Astrocyte (in vitro differentiated cells and primary cell): ENCODE measurements around the gene XIRP1. TPM values are rescaled to one million over a fixed set of nuclear protein-coding genes. Genes with fewer than 3 reads are reported as not detected.
A peak's percentile ranks its signal among the peaks of the same experiment; 100 is the strongest.

ENCODE experiments used
- DNase-seq: peaks from one replicate; pipeline ENCODE4 v3.0.0-alpha.2; 2010; ENCODE audit warnings: low read depth
- FAIRE-seq: peaks from 2 replicates; lab custom pipeline; 2011; peaks lifted over from hg19 to GRCh38; lab: Jason Lieb, UNC
- H2AFZ ChIP-seq: 2 replicates; pipeline ENCODE4 v1.6.0; 2012; ENCODE audit warnings: low read depth, low read length, inconsistent platforms
- H3K27ac ChIP-seq: 2 replicates; pipeline ENCODE4 v1.5.1; 2011; ENCODE audit warnings: low read depth, low read length, inconsistent platforms
- H3K27me3 ChIP-seq: 2 replicates; pipeline ENCODE4 v1.6.0; 2011; ENCODE audit warnings: low read length, inconsistent platforms; ENCODE audit not compliant: insufficient read depth
- H3K36me3 ChIP-seq: 2 replicates; pipeline ENCODE4 v1.5.1; 2011; ENCODE audit warnings: low read length, inconsistent platforms; ENCODE audit not compliant: insufficient read depth
- H3K4me1 ChIP-seq: 2 replicates; pipeline ENCODE4 v1.5.1; 2011; ENCODE audit warnings: low read length, inconsistent platforms; ENCODE audit not compliant: insufficient read depth
- H3K4me2 ChIP-seq: 2 replicates; pipeline ENCODE4 v1.6.0; 2012; ENCODE audit warnings: low read length, inconsistent platforms
- H3K4me3 ChIP-seq: 2 replicates; pipeline ENCODE4 v1.5.1; 2011; ENCODE audit warnings: low read depth, mild to moderate bottlenecking, low read length, inconsistent platforms; ENCODE audit not compliant: insufficient read depth
- H3K79me2 ChIP-seq: 2 replicates; pipeline ENCODE4 v1.6.0; 2012; ENCODE audit warnings: mild to moderate bottlenecking, low read length, inconsistent platforms; ENCODE audit not compliant: insufficient read depth
- H3K9ac ChIP-seq: 2 replicates; pipeline ENCODE4 v1.6.0; 2012; ENCODE audit warnings: mild to moderate bottlenecking, low read length, inconsistent platforms
- H3K9me3 ChIP-seq: 2 replicates; pipeline ENCODE4 v1.5.1; 2012; ENCODE audit warnings: low read depth, mild to moderate bottlenecking, low read length, inconsistent platforms; ENCODE audit not compliant: insufficient read depth
- H4K20me1 ChIP-seq: 2 replicates; pipeline ENCODE4 v1.6.0; 2012; ENCODE audit warnings: low read length, inconsistent platforms; ENCODE audit not compliant: insufficient read depth
- H3K27ac Mint-ChIP-seq: one replicate; pipeline ENCODE4 v1.8.0; 2021; ENCODE audit warnings: mild to moderate bottlenecking, mixed read lengths; ENCODE audit not compliant: unreplicated experiment
- H3K27me3 Mint-ChIP-seq: one replicate; pipeline ENCODE4 v1.8.0; 2021; ENCODE audit warnings: low read depth, mixed read lengths; ENCODE audit not compliant: unreplicated experiment
- H3K36me3 Mint-ChIP-seq: one replicate; pipeline ENCODE4 v1.8.0; 2021; ENCODE audit warnings: low read depth, mixed read lengths; ENCODE audit not compliant: unreplicated experiment
- H3K4me1 Mint-ChIP-seq: one replicate; pipeline ENCODE4 v1.8.0; 2021; ENCODE audit warnings: low read depth, mixed read lengths; ENCODE audit not compliant: unreplicated experiment
- H3K4me3 Mint-ChIP-seq: one replicate; pipeline ENCODE4 v1.8.0; 2021; ENCODE audit warnings: mild to moderate bottlenecking, moderate library complexity, mixed read lengths; ENCODE audit not compliant: unreplicated experiment
- H3K9me3 Mint-ChIP-seq: one replicate; pipeline ENCODE4 v1.8.0; 2021; ENCODE audit warnings: mild to moderate bottlenecking, mixed read lengths; ENCODE audit not compliant: unreplicated experiment
- EZH2 ChIP-seq: IDR thresholded peaks from 2 replicates; pipeline ENCODE4 v1.6.1; 2012; ENCODE audit warnings: mild to moderate bottlenecking, low read length, inconsistent platforms; ENCODE audit not compliant: insufficient read depth
- total RNA-seq: library from RNA; stranded (reverse); gene quantifications from 2 replicates; pipeline ENCODE4 v1.2.1, GENCODE V29; 2021
- TF ChIP-seq, protein P1 (sequence below): IDR thresholded peaks from 2 replicates; pipeline ENCODE4 v1.5.1; 2011; ENCODE audit warnings: low read depth, mild to moderate bottlenecking, inconsistent platforms, low read length, moderate library complexity; ENCODE audit not compliant: insufficient read depth

Gene XIRP1
- total RNA-seq, 1 donor from 2014 or later = 1.1 TPM

DNA sequence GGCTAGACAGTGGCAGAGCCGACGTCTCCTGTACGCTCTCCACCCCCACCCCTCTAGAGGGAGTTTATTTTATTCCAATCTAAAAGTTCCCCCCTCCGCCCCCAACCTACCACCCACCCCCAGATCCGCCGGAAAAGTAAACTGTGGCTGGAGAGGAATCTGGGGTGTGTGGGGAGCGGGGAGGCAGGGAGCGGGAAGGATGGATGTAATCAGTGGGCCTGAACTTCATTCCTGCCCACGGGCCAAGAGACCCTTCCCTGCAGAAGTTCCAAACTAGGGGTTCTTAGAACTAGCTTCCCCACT is 38.5 kb downstream of the XIRP1 start:
- Histone ChIP-seq H3K9me3 (no peaks in the 10 kb centered on the region), H3K36me3 (no peaks in the 10 kb centered on the region), H3K27ac (peak overlapping the region; percentile 49), H3K9ac (peak overlapping the region; percentile 99), H2AFZ (no peak overlapping the region), H3K27me3 (no peaks in the 10 kb centered on the region), H3K4me1 (peaks cover 37% of the 10 kb centered on the region), H3K4me2 (peak overlapping the region; percentile 76), H3K79me2 (peaks cover 43% of the 10 kb centered on the region), H4K20me1 (peaks cover 35% of the 10 kb centered on the region), H3K4me3 (no peak overlapping the region)
- DNase-seq (no peak), FAIRE-seq (no peak)
- Mint-ChIP-seq H3K27me3 (no peaks in the 10 kb centered on the region), H3K27ac (peak overlapping the region; percentile 99), H3K4me3 (peak overlapping the region; percentile 95), H3K4me1 (peaks cover 35% of the 10 kb centered on the region), H3K36me3 (peaks cover 15% of the 10 kb centered on the region), H3K9me3 (peaks cover 3% of the 10 kb centered on the region)
- TF ChIP-seq EZH2 = no peak
- TF ChIP-seq, protein P1, sequence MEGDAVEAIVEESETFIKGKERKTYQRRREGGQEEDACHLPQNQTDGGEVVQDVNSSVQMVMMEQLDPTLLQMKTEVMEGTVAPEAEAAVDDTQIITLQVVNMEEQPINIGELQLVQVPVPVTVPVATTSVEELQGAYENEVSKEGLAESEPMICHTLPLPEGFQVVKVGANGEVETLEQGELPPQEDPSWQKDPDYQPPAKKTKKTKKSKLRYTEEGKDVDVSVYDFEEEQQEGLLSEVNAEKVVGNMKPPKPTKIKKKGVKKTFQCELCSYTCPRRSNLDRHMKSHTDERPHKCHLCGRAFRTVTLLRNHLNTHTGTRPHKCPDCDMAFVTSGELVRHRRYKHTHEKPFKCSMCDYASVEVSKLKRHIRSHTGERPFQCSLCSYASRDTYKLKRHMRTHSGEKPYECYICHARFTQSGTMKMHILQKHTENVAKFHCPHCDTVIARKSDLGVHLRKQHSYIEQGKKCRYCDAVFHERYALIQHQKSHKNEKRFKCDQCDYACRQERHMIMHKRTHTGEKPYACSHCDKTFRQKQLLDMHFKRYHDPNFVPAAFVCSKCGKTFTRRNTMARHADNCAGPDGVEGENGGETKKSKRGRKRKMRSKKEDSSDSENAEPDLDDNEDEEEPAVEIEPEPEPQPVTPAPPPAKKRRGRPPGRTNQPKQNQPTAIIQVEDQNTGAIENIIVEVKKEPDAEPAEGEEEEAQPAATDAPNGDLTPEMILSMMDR = no peak

GRCh38 chr3:39150803-39151631 is 41.4 kb downstream of the XIRP1 start:
- no peak for FAIRE-seq
- H3K36me3 Mint-ChIP-seq = peaks cover 15% of the 10 kb centered on the region
- Histone ChIP-seq H2AFZ (no peak overlapping the region), H3K9me3 (no peaks in the 10 kb centered on the region), H3K27ac (peak overlapping the region; percentile 100), H3K36me3 (peaks cover 5% of the 10 kb centered on the region), H3K79me2 (peaks cover 73% of the 10 kb centered on the region), H3K4me1 (peaks cover 66% of the 10 kb centered on the region), H3K27me3 (no peaks in the 10 kb centered on the region), H3K9ac (peak overlapping the region; percentile 99), H3K4me3 (peak overlapping the region; percentile 89), H4K20me1 (peaks cover 63% of the 10 kb centered on the region), H3K4me2 (peak overlapping the region; percentile 98)
- H3K4me1 Mint-ChIP-seq = peaks cover 56% of the 10 kb centered on the region
- peak overlapping the region; percentile 94 for H3K4me3 Mint-ChIP-seq
- H3K9me3 Mint-ChIP-seq = peaks cover 3% of the 10 kb centered on the region
- peak; percentile 97 for DNase-seq
- no peak for TF ChIP-seq EZH2
- TF ChIP-seq, protein P1 = no peak
- peak overlapping the region; percentile 98 for H3K27ac Mint-ChIP-seq
- H3K27me3 Mint-ChIP-seq = no peaks in the 10 kb centered on the region
